Fibroblast of pulmonary artery (primary cell): Measurements from ENCODE around the gene PRRC2A.

ENCODE experiments used
- DNase-seq: peaks from one replicate; pipeline ENCODE4 v3.0.0-alpha.2; 2010; ENCODE audit warnings: low read depth
- H3K4me3 ChIP-seq: replicated peaks from 2 replicates; pipeline ENCODE4 v1.5.1; 2011; ENCODE audit warnings: low read depth, mild to moderate bottlenecking, control low read depth, low read length, moderate library complexity
- CTCF ChIP-seq: IDR thresholded peaks from 2 replicates; pipeline ENCODE4 v1.5.1; 2011; ENCODE audit warnings: mild to moderate bottlenecking, control low read depth, low read length, inconsistent platforms; ENCODE audit errors: missing control alignments

PRRC2A gene

GRCh38 chr6:31575952-31576685 lies 44.4 kb upstream of the PRRC2A start:
- no peak for DNase-seq
- H3K4me3 ChIP-seq = no peak overlapping the region

GRCh38 chr6:31576897-31577578 lies 43.5 kb upstream of the PRRC2A start:
- DNase-seq = no peak

More at GRCh38 chr6:31575952-31576685, 44.4 kb upstream of the PRRC2A start:
- TF ChIP-seq CTCF = no peak

GRCh38 chr6:31577579-31577966 lies 42.9 kb upstream of the PRRC2A start:
- no peak for TF ChIP-seq CTCF
- DNase-seq = no peak
- H3K4me3 ChIP-seq = no peak overlapping the region

More at GRCh38 chr6:31576897-31577578, 43.5 kb upstream of the PRRC2A start:
- no peak overlapping the region for H3K4me3 ChIP-seq
- TF ChIP-seq CTCF = no peak

GRCh38 chr6:31578184-31579118 lies 42.1 kb upstream of the PRRC2A start:
- TF ChIP-seq CTCF = no peak
- DNase-seq = no peak
- no peak overlapping the region for H3K4me3 ChIP-seq

- no peak overlapping the region for H3K4me3 ChIP-seq
- DNase-seq = no peak
- no peak for TF ChIP-seq CTCF
Measured at GRCh38 chr6:31579119-31579505, 41.4 kb upstream of the PRRC2A start.

GRCh38 chr6:31579546-31580437 lies 40.7 kb upstream of the PRRC2A start:
- no peak for DNase-seq
- no peak overlapping the region for H3K4me3 ChIP-seq
- TF ChIP-seq CTCF = no peak
